Measurements from ENCODE around the gene PTPN12.

Gene PTPN12

GRCh38 chr7:77664715-77665114 is 127.6 kb downstream of the PTPN12 start:
- DNase-seq (ENCODE audit: low read depth), result no peak

GRCh38 chr7:77665161-77665560 is 128.1 kb downstream of the PTPN12 start:
- DNase-seq (ENCODE audit: low read depth), result no peak

DNA sequence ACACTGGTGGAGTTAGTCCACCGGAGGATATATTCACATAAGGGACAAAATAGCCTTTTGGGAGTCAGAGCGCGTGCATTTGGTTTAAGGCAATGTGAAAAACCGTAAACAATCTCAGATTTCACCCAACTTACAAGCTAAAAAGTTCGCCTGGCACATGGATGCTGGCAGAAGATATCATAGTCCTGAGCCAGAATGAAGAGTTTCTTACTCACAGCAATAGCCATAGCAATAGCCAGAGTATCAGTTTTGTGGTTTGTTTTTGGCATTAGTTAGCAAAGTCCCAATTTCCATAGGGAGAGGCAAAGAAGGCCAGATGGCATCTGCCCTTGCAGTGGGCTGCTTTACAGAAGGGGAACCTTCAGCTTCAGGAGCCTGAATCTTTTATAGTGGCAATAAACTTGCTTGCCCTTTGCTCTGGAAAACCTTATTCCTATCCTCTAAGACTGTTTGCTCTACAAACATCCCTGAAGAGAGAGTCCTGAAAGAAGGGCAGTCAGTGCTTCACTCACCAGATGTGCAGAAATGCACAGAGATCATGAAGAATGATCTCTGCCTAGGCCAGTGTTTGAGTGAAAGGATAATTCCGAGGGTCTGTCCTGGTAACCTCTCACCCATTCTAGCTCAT is 130.5 kb downstream of the PTPN12 start:
- no peak for DNase-seq (ENCODE audit: low read depth)

- no peak for DNase-seq (ENCODE audit: low read depth)
Observed at GRCh38 chr7:77674878-77675277, 137.8 kb downstream of the PTPN12 start.

DNA sequence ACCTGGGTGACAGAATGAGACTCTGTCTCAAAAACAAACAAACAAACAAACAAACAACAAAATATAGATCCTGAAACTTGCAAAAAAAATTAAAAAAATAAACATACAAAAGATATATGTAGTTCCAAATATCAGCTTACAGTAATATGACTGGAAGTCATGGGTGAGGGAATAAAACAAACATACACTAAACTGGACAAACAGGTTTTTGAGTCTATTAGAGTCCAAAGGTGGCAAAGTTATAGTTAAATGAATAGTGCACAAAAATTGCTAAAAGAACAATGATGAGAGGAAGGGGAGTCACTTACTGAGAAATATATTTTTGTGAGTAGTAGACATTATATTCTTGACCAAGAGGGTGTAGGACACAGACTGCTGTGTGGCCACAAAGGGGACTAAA is 142.5 kb downstream of the PTPN12 start:
- DNase-seq (ENCODE audit: low read depth), result no peak

DNA sequence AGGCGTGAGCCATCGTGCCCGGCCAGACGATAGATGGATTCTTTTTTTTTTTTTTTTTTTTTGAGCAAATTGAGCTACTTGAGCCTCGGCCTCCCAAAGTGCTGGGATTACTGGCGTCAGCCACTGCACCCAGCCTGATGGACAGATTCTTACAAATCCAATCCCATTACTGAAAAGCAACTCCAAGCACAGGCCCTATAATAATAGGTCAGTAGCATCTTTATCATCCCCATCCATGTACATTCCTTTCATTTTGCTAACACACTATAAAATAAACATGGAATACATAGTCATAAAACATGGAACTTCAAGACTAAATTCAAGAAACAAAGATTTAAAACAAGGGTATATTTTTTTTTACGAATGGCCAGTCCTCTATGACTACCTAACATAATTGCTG is 143.2 kb downstream of the PTPN12 start:
- no peak for DNase-seq (ENCODE audit: low read depth)

DNA sequence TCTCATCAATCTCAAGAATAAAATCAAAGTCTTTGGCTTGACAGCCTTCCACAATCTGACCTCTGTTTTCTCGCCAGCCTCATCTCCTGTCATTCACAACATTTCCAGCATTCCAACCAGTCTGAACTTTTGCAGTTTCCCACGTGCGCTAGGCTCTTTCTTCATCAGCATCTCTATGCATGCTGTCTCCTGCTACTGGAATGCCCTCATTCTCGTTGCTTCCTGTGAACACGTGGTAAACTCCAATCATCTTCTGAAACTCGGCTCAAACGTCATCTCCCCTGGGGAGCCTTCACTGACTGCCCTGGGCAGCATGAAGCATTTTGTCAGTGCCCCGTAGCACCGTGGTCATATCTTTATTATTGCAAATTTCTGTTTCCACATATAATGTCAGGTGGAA is 146.9 kb downstream of the PTPN12 start:
- DNase-seq (ENCODE audit: low read depth), result no peak

DNA sequence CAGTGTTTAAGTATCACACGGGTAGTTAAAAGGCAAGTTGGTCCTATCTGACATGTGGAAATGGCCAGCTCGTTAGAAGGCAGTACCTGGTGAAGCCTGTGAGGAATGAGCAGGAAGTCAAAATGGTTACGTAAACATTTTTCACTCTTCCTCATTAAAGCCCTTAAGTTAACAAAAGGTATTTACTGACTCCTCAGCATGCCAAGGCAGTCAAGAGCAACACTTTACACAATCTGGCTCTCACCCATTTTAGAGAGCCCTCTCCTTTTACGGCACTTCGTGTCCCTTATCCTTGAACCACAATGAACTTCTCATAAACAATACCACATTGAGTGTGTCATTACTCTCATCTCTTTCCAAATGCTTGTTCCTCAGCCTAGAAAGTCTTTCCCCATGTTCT is 148.1 kb downstream of the PTPN12 start:
- DNase-seq (ENCODE audit: low read depth), result no peak

DNA sequence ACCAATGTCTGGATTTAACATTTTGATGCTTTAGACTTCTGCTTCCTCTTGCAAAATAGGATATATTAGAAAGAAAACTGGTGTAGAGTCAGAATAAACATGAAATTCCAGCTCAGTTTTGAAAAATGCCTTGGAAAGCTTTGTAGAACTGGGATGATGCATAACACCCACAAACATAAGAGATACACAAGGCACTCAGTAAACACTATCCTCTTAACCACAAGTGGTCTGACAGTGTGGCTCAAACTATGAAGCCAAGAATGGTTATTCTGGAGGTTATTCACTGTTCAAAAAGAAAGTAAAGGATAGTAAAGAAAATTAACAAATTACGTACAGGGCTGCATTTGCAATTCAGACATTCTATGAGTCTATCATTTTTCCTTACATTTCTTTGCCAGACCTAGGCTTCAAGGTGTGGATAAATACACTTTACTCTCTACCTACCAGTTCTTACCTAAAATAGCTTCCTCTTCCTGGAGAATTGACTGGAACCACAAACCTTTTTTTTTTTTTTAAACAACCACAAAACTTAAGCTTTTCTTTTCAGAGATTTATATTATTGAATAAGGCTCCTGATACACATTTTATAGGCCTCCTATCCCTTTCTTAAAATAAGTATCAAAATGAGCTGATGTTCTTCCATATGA is 150.1 kb downstream of the PTPN12 start:
- DNase-seq (ENCODE audit: low read depth), result no peak

GRCh38 chr7:77687747-77688144 is 150.7 kb downstream of the PTPN12 start:
- no peak for DNase-seq (ENCODE audit: low read depth)
